Right lobe of liver (tissue), 6 donors: ENCODE measurements around the gene IYD. TPM values are rescaled to one million over a fixed set of nuclear protein-coding genes. Genes with fewer than 3 reads are reported as not detected.

Source experiments
- ATAC-seq, 4 donors: fragments of 200-7000 bp; cut with Tn5 transposase; one replicate each; pipeline ENCODE4 v1.9.1; 2020; ENCODE audit warnings: mild to moderate bottlenecking in 4 of 4, moderate library complexity in 4 of 4
- DNase-seq, 3 donors: peaks; one replicate each; pipeline ENCODE4 v3.0.0-alpha.2; 2020
- H3K27ac ChIP-seq, 3 donors: fragments of 200-600 bp; one replicate each; pipeline ENCODE4 v1.8.0; 2022
- H3K27me3 ChIP-seq, 2 donors: fragments of 200-600 bp; one replicate each; pipeline ENCODE4 v1.8.0; 2022
- H3K36me3 ChIP-seq, 4 donors: fragments of 200-600 bp; sonication (generic) in 1 of 4; one replicate each; pipeline versions ENCODE4 v1.5.1 to v1.8.0; 2017 to 2022; ENCODE audit warnings: control low read depth in 1 of 4
- H3K4me1 ChIP-seq, 4 donors: fragments of 200-600 bp; sonication (generic) in 1 of 4; one replicate each; pipeline versions ENCODE4 v1.5.1 to v1.8.0; 2017 to 2022; ENCODE audit warnings: control low read depth in 1 of 4
- H3K4me3 ChIP-seq, 3 donors: fragments of 200-600 bp; one replicate each; pipeline ENCODE4 v1.8.0; 2022
- H3K9me3 ChIP-seq, 4 donors: fragments of 200-600 bp; sonication (generic) in 1 of 4; one replicate each; pipeline versions ENCODE4 v1.5.1 to v1.8.0; 2017 to 2022; ENCODE audit warnings: control low read depth in 1 of 4
- POLR2A ChIP-seq: fragments of 450-650 bp; IDR thresholded peaks from one replicate; pipeline ENCODE4 v1.6.1; 2017; ENCODE audit warnings: antibody characterized with exemption, mild to moderate bottlenecking
- WGBS: methylation state at CpG from one replicate; pipeline ENCODE4 v1.1.6; 2018; ENCODE audit warnings: low coverage, low lambda C conversion rate; ENCODE audit not compliant: insufficient coverage; ENCODE audit errors: missing lambda C conversion rate; 5-methylcytosine and 5-hydroxymethylcytosine counted together
- intact Hi-C, 2 donors: fragments of 100-400 bp; cut with DNase I; formaldehyde crosslinking; loops; one replicate each; pipeline versions ENCODE4 v1.11.2 to v1.14.1; 2022
- total RNA-seq, 6 experiments: library from RNA; depleted of rRNA in 2 of 6; stranded (reverse); fragments of >200 nt in 2 of 6; fragmentation: NEBNext Ultra II Directional in 3 of 6; extraction: Animal tissue kit (Norgen Biotek cat#: 25700) in 3 of 6; gene quantifications; one replicate each; pipeline versions ENCODE4 v1.1.0 to v1.2.4, GENCODE V29; 2016 to 2023
- TF ChIP-seq, protein P1 (sequence below), 4 donors: fragments of 200-600 bp in 3 of 4; fragments of 450-650 bp in 1 of 4; IDR thresholded peaks; one replicate each; pipeline versions ENCODE4 v1.5.1 to v1.8.0; 2016 to 2022; ENCODE audit warnings: antibody characterized with exemption in 4 of 4, mild to moderate bottlenecking in 2 of 4
- donor health status: DM: no; HTN: yes; CAD: no.
- donor health status: DM: no; HTN: no; CAD: no.
- donor health status: DM: no; HTN: no; CAD: no.
- donor health status: DM: no; HTN: yes; CAD: no.
- donor health status: DM: no; HTN: yes; CAD: no.

IYD gene
- total RNA-seq, 6 experiments from 2014 or later: 5.8 to 21.6 (median 16.1) TPM

GRCh38 chr6:150435832-150436231 is 67.0 kb downstream of the IYD start:
- Histone ChIP-seq H3K36me3 (no peaks in the 10 kb centered on the region), H3K27me3 (no peaks in the 10 kb centered on the region), H3K4me3 (no peak overlapping the region), H3K27ac (no peak overlapping the region), H3K9me3 (peaks cover 0 to 4% (median 0%) of the 10 kb centered on the region in 4 donors), H3K4me1 (no peaks in the 10 kb centered on the region)
- DNase-seq: no peak
- TF ChIP-seq POLR2A: no peak
- TF ChIP-seq, protein P1, sequence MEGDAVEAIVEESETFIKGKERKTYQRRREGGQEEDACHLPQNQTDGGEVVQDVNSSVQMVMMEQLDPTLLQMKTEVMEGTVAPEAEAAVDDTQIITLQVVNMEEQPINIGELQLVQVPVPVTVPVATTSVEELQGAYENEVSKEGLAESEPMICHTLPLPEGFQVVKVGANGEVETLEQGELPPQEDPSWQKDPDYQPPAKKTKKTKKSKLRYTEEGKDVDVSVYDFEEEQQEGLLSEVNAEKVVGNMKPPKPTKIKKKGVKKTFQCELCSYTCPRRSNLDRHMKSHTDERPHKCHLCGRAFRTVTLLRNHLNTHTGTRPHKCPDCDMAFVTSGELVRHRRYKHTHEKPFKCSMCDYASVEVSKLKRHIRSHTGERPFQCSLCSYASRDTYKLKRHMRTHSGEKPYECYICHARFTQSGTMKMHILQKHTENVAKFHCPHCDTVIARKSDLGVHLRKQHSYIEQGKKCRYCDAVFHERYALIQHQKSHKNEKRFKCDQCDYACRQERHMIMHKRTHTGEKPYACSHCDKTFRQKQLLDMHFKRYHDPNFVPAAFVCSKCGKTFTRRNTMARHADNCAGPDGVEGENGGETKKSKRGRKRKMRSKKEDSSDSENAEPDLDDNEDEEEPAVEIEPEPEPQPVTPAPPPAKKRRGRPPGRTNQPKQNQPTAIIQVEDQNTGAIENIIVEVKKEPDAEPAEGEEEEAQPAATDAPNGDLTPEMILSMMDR (IDR thresholded peaks at IDR 0.05): no peak
- WGBS: 80% methylated on average over 1 of the region's 10 CpGs
- intact Hi-C loops: no loop called here
- ATAC-seq: no peak

- H3K9me3 ChIP-seq: peaks cover 0 to 4% (median 0%) of the 10 kb centered on the region in 4 donors
- no peak overlapping the region for H3K4me3 ChIP-seq
- DNase-seq (no peak), ATAC-seq (no peak)
- H3K36me3 ChIP-seq: no peaks in the 10 kb centered on the region
- H3K27ac ChIP-seq: no peak overlapping the region
- WGBS: 96% methylated on average over 8 of the region's 8 CpGs
- intact Hi-C loops: no loop called here
- H3K4me1 ChIP-seq: no peaks in the 10 kb centered on the region
- no peaks in the 10 kb centered on the region for H3K27me3 ChIP-seq
- TF ChIP-seq, protein P1 (IDR thresholded peaks at IDR 0.05): no peak
- no peak for TF ChIP-seq POLR2A
These were observed 70.6 kb downstream of the IYD start for GRCh38 chr6:150439373-150439772.

DNA sequence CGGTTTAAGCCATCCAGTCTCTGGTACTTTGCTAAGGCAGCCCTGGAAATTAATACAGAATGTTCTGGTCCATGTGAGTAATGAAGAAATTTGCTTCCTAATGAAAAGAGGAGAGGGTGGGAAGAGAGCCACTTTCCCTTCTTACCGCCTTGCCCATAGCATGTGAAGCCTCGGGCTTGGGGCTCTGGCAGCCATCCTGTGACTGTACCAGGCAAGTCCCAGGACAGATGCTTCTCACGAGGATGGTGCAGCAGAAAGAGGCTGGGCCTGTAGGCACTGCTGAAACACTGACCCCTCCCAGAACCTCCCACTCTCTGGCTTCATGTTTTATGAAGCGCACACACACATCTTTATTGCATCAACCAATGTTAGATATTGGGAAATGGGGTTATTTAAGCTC is 74.8 kb downstream of the IYD start:
- TF ChIP-seq, protein P1 (IDR thresholded peaks at IDR 0.05): no peak
- TF ChIP-seq POLR2A: no peak
- 0% methylated on average over 1 of the region's 5 CpGs for WGBS
- Histone ChIP-seq H3K4me3 (no peak overlapping the region), H3K27me3 (no peaks in the 10 kb centered on the region), H3K36me3 (no peaks in the 10 kb centered on the region), H3K4me1 (no peaks in the 10 kb centered on the region), H3K9me3 (peaks cover 0 to 4% (median 0%) of the 10 kb centered on the region in 4 donors), H3K27ac (no peak overlapping the region)
- DNase-seq (no peak), ATAC-seq (no peak)
- intact Hi-C loops: no loop called here

- intact Hi-C loops: no loop called here
- no peak overlapping the region for H3K4me3 ChIP-seq
- peaks cover 0 to 4% (median 0%) of the 10 kb centered on the region in 4 donors for H3K9me3 ChIP-seq
- H3K36me3 ChIP-seq: no peaks in the 10 kb centered on the region
- 68% methylated on average over 6 of the region's 6 CpGs for WGBS
- TF ChIP-seq, protein P1 (IDR thresholded peaks at IDR 0.05): no peak
- no peak overlapping the region for H3K27ac ChIP-seq
- no peak for DNase-seq
- no peak for ATAC-seq
- no peaks in the 10 kb centered on the region for H3K27me3 ChIP-seq
- H3K4me1 ChIP-seq: no peaks in the 10 kb centered on the region
These were observed 75.5 kb downstream of the IYD start for GRCh38 chr6:150444308-150444707.

DNA sequence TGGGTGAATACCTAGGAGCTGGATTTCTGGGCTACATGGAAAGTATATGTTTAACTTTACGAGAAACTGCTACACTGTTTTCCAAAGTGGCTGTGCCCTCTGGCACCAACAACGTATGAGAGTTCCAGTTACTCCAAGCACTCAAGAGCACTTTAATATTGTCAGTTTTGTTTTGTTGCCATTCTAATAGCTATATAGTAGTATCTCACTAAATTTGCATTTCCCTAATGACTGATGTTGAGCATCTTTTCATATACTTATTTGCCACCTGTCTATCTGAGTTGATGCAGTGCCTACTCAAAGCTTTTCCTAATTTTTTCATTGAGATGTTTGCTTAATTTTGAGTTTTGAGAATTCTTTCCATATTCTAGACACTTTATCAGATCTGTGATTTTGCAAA is 76.7 kb downstream of the IYD start:
- WGBS: 93% methylated on average over 2 of the region's 2 CpGs
- no peaks in the 10 kb centered on the region for H3K4me1 ChIP-seq

More for the DNA sequence above, 76.7 kb downstream of the IYD start:
- no peak for DNase-seq
- no peak for TF ChIP-seq POLR2A
- TF ChIP-seq, protein P1 (IDR thresholded peaks at IDR 0.05): no peak
- H3K9me3 ChIP-seq: no peaks in the 10 kb centered on the region
- no peaks in the 10 kb centered on the region for H3K27me3 ChIP-seq
- no peak for ATAC-seq
- no peak overlapping the region for H3K27ac ChIP-seq
- intact Hi-C loops: no loop called here
- no peak overlapping the region for H3K4me3 ChIP-seq
- no peaks in the 10 kb centered on the region for H3K36me3 ChIP-seq
